Stimulated activated naive B cell treated with anti-CD40 and anti-IgM and Interleukin-4, amounts not matched to agents 10 μg/mL and 1 μg/mL and 100 μg/mL, for 72 hours (primary cell): Measurements from ENCODE around the gene NBAS.
"Not testable (repeated sequence)": the region's sequence is repeated elsewhere in the genome, so short reads cannot be mapped to it uniquely, and the experiment has no call there.

Experiments used
- ATAC-seq, 2 donors: fragments of 150-1000 bp; cut with Tn5 transposase; replicated peaks; 2 replicates each; pipeline ENCODE4 v1.10.0; 2021; ENCODE audit warnings: moderate library complexity in 1 of 2
- DNase-seq: peaks from one replicate; pipeline ENCODE4 v3.0.0; 2021
- H3K27ac Mint-ChIP-seq: one replicate; pipeline ENCODE4 v1.8.0; 2022; ENCODE audit warnings: mild to moderate bottlenecking, mixed read lengths
- H3K27me3 Mint-ChIP-seq, 2 donors: one replicate each; pipeline ENCODE4 v1.8.0; 2022; ENCODE audit warnings: mixed read lengths in 2 of 2
- H3K36me3 Mint-ChIP-seq, 2 donors: one replicate each; pipeline ENCODE4 v1.8.0; 2022; ENCODE audit warnings: mixed read lengths in 2 of 2, mild to moderate bottlenecking in 1 of 2
- H3K4me1 Mint-ChIP-seq, 2 donors: one replicate each; pipeline ENCODE4 v1.8.0; 2022; ENCODE audit warnings: mixed read lengths in 2 of 2, mild to moderate bottlenecking in 1 of 2
- H3K4me3 Mint-ChIP-seq, 2 donors: one replicate each; pipeline ENCODE4 v1.8.0; 2022; ENCODE audit warnings: mild to moderate bottlenecking in 2 of 2, mixed read lengths in 2 of 2, moderate library complexity in 1 of 2
- H3K9me3 Mint-ChIP-seq, 2 donors: one replicate each; pipeline ENCODE4 v1.8.0; 2022; ENCODE audit warnings: mixed read lengths in 2 of 2, mild to moderate bottlenecking in 1 of 2

The NBAS gene

GRCh38 chr2:15265889-15266288, 295.2 kb downstream of the NBAS start:
- no peak overlapping the region for H3K4me3 Mint-ChIP-seq
- no peak for DNase-seq
- no peak overlapping the region for H3K27ac Mint-ChIP-seq
- ATAC-seq = no peak
- H3K27me3 Mint-ChIP-seq = no peaks in the 10 kb centered on the region
- H3K36me3 Mint-ChIP-seq = peaks cover 31 to 56% of the 10 kb centered on the region in 2 donors
- peaks cover 0 to 3% of the 10 kb centered on the region in 2 donors for H3K4me1 Mint-ChIP-seq
- H3K9me3 Mint-ChIP-seq = no peaks in the 10 kb centered on the region

- Mint-ChIP-seq H3K9me3 (peaks cover 5% of the 10 kb centered on the region in 2 donors), H3K27me3 (no peaks in the 10 kb centered on the region), H3K4me1 (peaks cover 0 to 3% of the 10 kb centered on the region in 2 donors), H3K4me3 (no peak overlapping the region), H3K36me3 (peaks cover 41 to 68% of the 10 kb centered on the region in 2 donors), H3K27ac (no peak overlapping the region)
- DNase-seq (no peak), ATAC-seq (no peak)
These were observed 297.0 kb downstream of the NBAS start for GRCh38 chr2:15263976-15264685.

DNA sequence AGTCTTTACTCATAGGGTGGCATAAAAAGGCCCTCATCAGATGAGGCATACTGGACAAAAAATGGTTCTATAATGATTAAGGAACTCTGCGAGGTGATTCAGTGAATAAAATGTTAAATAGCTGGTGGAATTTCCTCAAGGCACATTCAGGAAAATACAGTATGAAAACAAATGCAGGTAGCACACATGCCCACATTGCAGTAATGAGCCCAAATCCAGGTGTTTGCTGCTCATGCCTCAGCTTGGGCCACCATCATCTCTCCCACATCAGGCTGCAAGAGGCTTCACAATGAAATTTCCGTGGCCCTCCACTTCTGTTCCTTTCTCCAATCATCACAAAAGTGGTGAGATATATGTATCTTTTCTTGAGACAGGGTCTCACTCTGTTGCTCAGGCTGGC, 298.3 kb downstream of the NBAS start:
- DNase-seq = no peak
- Mint-ChIP-seq H3K9me3 (peaks cover 5 to 7% of the 10 kb centered on the region in 2 donors), H3K27ac (no peak overlapping the region), H3K36me3 (peaks cover 44 to 70% of the 10 kb centered on the region in 2 donors), H3K27me3 (no peaks in the 10 kb centered on the region), H3K4me3 (no peak overlapping the region), H3K4me1 (peaks cover 0 to 3% of the 10 kb centered on the region in 2 donors)
- no peak for ATAC-seq

DNA sequence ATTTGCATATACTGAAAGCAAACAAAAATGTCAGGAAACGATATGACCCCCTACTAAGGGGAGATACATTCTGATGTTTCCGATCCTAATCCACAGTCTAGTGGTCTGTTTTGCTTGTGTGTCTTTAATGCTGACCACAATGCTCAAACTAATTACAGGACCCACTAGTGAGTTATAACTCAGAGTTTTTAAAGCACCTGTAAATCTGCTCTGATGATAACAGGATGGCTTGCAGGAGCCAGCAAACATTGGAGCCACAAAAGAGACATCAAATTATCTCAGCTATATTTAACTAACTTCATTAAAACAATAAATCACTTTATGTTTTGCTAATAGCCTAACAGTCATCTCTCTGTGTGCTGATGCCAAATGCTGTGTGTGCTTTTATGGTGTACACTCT, 300.3 kb downstream of the NBAS start:
- no peak overlapping the region for H3K4me3 Mint-ChIP-seq
- DNase-seq = no peak
- no peak for ATAC-seq
- H3K36me3 Mint-ChIP-seq = peaks cover 42 to 69% of the 10 kb centered on the region in 2 donors
- peaks cover 5 to 7% of the 10 kb centered on the region in 2 donors for H3K9me3 Mint-ChIP-seq
- H3K4me1 Mint-ChIP-seq = peaks cover 0 to under 1% of the 10 kb centered on the region in 2 donors
- H3K27ac Mint-ChIP-seq = no peak overlapping the region
- H3K27me3 Mint-ChIP-seq = no peaks in the 10 kb centered on the region

GRCh38 chr2:15260196-15260595, 300.9 kb downstream of the NBAS start:
- H3K27me3 Mint-ChIP-seq = no peaks in the 10 kb centered on the region
- H3K4me3 Mint-ChIP-seq = no peak overlapping the region
- no peaks in the 10 kb centered on the region for H3K4me1 Mint-ChIP-seq
- DNase-seq = no peak
- no peak for ATAC-seq
- no peak overlapping the region for H3K27ac Mint-ChIP-seq
- H3K36me3 Mint-ChIP-seq = peaks cover 47 to 68% of the 10 kb centered on the region in 2 donors
- H3K9me3 Mint-ChIP-seq = peaks cover 8 to 11% of the 10 kb centered on the region in 2 donors

DNA sequence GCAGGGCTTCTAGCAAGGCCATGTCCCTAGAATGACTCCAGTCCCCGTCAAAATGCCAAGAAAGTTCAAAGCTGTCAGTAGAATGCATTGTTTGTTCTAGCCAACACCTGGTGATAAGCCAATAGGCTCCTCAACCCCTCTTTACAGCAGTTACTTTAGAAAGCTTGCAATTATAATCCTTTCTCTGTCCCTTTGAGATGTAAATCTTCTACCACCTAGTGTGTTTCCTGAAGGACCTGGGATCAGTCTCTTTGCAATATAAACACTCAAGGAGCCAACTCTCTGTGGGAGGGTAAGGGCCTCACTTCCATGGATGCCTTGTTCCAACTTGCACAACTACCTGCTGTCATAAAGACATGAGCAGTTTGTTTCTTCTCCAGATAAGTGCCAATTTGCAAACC, 301.8 kb downstream of the NBAS start:
- H3K27me3 Mint-ChIP-seq = no peaks in the 10 kb centered on the region
- no peak overlapping the region for H3K27ac Mint-ChIP-seq
- peaks cover 10 to 11% of the 10 kb centered on the region in 2 donors for H3K9me3 Mint-ChIP-seq
- ATAC-seq = no peak
- H3K4me1 Mint-ChIP-seq = no peaks in the 10 kb centered on the region
- no peak overlapping the region for H3K4me3 Mint-ChIP-seq
- no peak for DNase-seq
- H3K36me3 Mint-ChIP-seq = peaks cover 42 to 60% of the 10 kb centered on the region in 2 donors

DNA sequence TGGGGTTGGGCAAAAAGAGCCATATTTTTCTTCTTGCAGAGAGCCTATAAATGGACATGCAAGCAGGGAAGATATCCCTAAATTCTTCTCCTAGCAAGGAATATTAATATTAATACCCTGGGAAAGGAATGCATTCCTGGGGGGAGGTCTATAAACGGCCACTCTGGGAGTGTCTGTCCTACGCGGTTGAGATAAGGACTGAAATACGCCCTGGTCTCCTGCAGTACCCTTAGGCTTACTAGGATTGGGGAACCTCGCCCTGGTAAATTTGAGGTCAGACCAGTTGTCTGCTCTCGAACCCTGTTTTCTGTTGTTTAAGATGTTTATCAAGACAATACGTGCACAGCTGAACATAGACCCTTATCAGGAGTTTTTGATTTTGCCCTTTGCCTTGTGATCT, 302.7 kb downstream of the NBAS start:
- ATAC-seq, H3K4me1 Mint-ChIP-seq, DNase-seq, H3K27ac Mint-ChIP-seq, H3K4me3 Mint-ChIP-seq, H3K27me3 Mint-ChIP-seq: not testable (repeated sequence)
- Mint-ChIP-seq H3K36me3 (peaks cover 33 to 51% of the 10 kb centered on the region in 2 donors), H3K9me3 (peaks cover 10 to 11% of the 10 kb centered on the region in 2 donors)

DNA sequence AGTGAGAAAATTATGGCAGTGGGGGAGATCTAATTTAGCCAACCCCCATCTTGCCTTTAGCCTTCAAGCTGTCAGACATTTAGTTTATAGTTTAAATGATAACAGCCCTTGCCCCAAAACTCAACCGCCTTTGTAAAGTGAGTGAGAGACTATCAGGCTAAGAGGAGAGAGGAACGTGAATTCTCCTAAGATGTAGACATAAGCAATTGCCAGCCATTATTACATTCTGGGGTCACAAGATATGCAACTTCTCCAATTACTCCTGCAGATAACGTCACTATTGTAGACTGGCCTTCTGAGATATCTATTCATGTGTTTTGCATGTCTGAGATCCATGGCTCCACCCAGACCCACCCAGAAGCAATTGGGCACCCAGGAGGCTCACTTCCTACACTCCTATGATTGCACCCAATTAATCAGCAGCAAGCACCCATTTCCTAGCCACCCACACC, 307.3 kb downstream of the NBAS start:
- ATAC-seq = no peak
- peaks cover 3 to 11% of the 10 kb centered on the region in 2 donors for H3K4me1 Mint-ChIP-seq
- no peak overlapping the region for H3K4me3 Mint-ChIP-seq
- H3K9me3 Mint-ChIP-seq = peaks cover 12 to 17% of the 10 kb centered on the region in 2 donors
- H3K36me3 Mint-ChIP-seq = peaks cover 44 to 51% of the 10 kb centered on the region in 2 donors
- DNase-seq = no peak
- no peak overlapping the region for H3K27ac Mint-ChIP-seq
- no peaks in the 10 kb centered on the region for H3K27me3 Mint-ChIP-seq

DNA sequence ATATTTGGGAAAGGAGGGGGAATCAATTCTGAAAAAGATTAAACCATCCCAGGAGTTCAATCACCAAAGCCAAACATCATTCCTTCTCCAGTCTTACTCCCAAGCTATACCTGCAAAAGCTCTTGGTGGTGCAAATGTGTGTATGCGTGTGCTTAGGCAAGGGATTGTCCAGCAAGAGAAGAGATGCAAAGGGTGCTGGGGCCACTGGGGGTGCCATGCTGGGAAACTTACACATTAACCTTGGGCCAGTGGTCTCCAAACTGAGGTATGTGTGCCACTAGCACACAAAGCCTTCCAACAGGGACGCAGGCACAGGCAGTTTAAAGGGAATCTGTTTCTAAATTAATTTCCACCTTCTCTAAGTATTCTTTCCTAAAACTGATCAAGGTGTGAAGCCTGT, 307.9 kb downstream of the NBAS start:
- Mint-ChIP-seq H3K36me3 (peaks cover 39 to 53% of the 10 kb centered on the region in 2 donors), H3K9me3 (peaks cover 12 to 15% of the 10 kb centered on the region in 2 donors), H3K27ac (no peak overlapping the region), H3K4me3 (no peak overlapping the region), H3K27me3 (no peaks in the 10 kb centered on the region), H3K4me1 (peaks cover 3 to 12% of the 10 kb centered on the region in 2 donors)
- ATAC-seq (no peak), DNase-seq (no peak)

- Mint-ChIP-seq H3K4me3 (no peak overlapping the region), H3K27ac (no peak overlapping the region), H3K9me3 (peaks cover 12 to 16% of the 10 kb centered on the region in 2 donors), H3K4me1 (peaks cover 3 to 12% of the 10 kb centered on the region in 2 donors), H3K27me3 (no peaks in the 10 kb centered on the region), H3K36me3 (peaks cover 32 to 47% of the 10 kb centered on the region in 2 donors)
- DNase-seq (no peak), ATAC-seq (no peak)
These were observed 309.4 kb downstream of the NBAS start for GRCh38 chr2:15251753-15252152.

DNA sequence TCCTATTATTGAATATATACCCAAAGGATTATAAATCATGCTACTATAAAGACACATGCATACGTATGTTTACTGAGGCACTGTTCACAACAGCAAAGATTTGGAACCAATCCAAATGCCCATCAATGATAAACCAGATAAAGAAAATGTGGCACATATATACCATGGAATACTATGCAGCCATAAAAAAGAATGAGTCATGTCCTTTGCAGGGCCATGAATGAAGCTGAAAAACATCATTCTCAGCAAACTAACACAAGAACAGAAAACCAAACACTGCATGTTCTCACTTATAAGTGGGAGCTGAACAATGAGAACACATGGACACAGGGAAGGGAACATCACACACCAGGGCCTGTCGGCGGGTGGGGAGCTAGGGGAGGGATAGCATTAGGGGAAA, 310.2 kb downstream of the NBAS start:
- not testable (repeated sequence) for DNase-seq, H3K4me3 Mint-ChIP-seq, H3K27ac Mint-ChIP-seq, ATAC-seq, H3K27me3 Mint-ChIP-seq
- peaks cover 12 to 16% of the 10 kb centered on the region in 2 donors for H3K9me3 Mint-ChIP-seq
- peaks cover 35 to 47% of the 10 kb centered on the region in 2 donors for H3K36me3 Mint-ChIP-seq
- H3K4me1 Mint-ChIP-seq = peaks cover 3 to 12% of the 10 kb centered on the region in 2 donors

GRCh38 chr2:15246870-15247269, 314.3 kb downstream of the NBAS start:
- ATAC-seq (no peak), DNase-seq (no peak)
- no peak overlapping the region for H3K27ac Mint-ChIP-seq
- peaks cover 7 to 12% of the 10 kb centered on the region in 2 donors for H3K9me3 Mint-ChIP-seq
- H3K27me3 Mint-ChIP-seq = no peaks in the 10 kb centered on the region
- peaks cover 32 to 43% of the 10 kb centered on the region in 2 donors for H3K36me3 Mint-ChIP-seq
- H3K4me3 Mint-ChIP-seq = no peak overlapping the region
- peaks cover 3 to 12% of the 10 kb centered on the region in 2 donors for H3K4me1 Mint-ChIP-seq

GRCh38 chr2:15243762-15244161, 317.4 kb downstream of the NBAS start:
- H3K27ac Mint-ChIP-seq = no peak overlapping the region
- DNase-seq = no peak

DNA sequence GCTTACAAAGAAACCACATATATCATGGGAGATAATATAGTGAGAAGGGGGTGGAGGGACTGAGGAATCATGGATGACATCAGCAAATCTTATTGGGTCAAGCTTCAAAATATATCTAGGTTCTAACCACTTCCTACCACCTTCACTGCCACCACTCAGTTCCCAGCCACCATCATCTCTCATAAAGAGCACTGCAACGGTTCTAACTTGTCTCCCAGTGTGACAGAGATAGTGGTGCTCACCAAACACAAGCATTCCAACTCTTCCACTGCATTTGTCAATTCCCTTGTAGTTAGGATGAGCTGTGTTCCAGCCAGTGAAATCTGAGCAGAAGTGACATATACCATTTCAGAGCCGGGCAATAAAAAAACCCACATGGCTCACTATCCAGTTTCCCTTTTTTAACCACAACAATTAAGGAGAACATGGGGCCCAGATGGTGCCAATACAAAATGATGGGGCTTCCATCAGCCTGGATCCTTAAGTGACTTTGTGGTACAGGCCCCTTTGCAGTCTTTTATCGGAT, 318.1 kb downstream of the NBAS start:
- no peak overlapping the region for H3K4me3 Mint-ChIP-seq
- H3K9me3 Mint-ChIP-seq = peaks cover 2 to 3% of the 10 kb centered on the region in 2 donors
- H3K27ac Mint-ChIP-seq = no peak overlapping the region
- DNase-seq (no peak), ATAC-seq (no peak)
- no peaks in the 10 kb centered on the region for H3K4me1 Mint-ChIP-seq
- H3K27me3 Mint-ChIP-seq = no peaks in the 10 kb centered on the region
- H3K36me3 Mint-ChIP-seq = peaks cover 17 to 29% of the 10 kb centered on the region in 2 donors

More at GRCh38 chr2:15243762-15244161, 317.4 kb downstream of the NBAS start:
- no peaks in the 10 kb centered on the region for H3K27me3 Mint-ChIP-seq
- peaks cover 14 to 32% of the 10 kb centered on the region in 2 donors for H3K36me3 Mint-ChIP-seq
- peaks cover 0 to 1% of the 10 kb centered on the region in 2 donors for H3K9me3 Mint-ChIP-seq
- H3K4me3 Mint-ChIP-seq = no peak overlapping the region
- ATAC-seq = no peak
- no peaks in the 10 kb centered on the region for H3K4me1 Mint-ChIP-seq

DNA sequence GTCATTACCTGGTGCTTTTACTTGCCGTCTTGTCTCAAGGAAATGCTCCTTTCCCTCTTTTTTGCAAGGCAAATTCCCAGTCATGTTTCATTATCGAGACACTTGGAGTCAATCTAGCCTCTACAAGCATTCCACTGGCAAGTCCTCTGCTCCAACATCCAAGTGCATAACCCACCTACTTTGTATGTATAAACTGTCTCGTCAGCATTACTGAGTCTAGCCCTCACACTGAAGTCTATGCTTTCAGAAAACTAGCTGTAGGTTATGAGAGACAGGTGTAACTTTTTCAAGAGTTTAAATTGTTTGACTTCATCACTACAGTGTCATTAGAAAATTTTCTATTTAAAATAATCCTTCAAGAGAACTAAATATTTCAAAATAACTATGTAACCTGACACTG, 319.2 kb downstream of the NBAS start:
- Mint-ChIP-seq H3K27me3 (no peaks in the 10 kb centered on the region), H3K4me3 (no peak overlapping the region), H3K27ac (no peak overlapping the region), H3K4me1 (no peaks in the 10 kb centered on the region), H3K36me3 (peaks cover 19 to 29% of the 10 kb centered on the region in 2 donors), H3K9me3 (peaks cover 2 to 4% of the 10 kb centered on the region in 2 donors)
- no peak for ATAC-seq
- DNase-seq = no peak
